GM19463 (cell line): ENCODE results near the gene TC2N.
A peak's percentile ranks its signal among the peaks of the same experiment; 100 is the strongest.
"Not testable (repeated sequence)": the region's sequence is repeated elsewhere in the genome, so short reads cannot be mapped to it uniquely, and the experiment has no call there.

Experiments used
- ATAC-seq: cut with Tn5 transposase; IDR thresholded peaks from one replicate; pipeline ENCODE4 v1.9.1; 2021; ENCODE audit warnings: mild to moderate bottlenecking, moderate library complexity; ENCODE audit not compliant: unreplicated experiment

The TC2N gene

DNA sequence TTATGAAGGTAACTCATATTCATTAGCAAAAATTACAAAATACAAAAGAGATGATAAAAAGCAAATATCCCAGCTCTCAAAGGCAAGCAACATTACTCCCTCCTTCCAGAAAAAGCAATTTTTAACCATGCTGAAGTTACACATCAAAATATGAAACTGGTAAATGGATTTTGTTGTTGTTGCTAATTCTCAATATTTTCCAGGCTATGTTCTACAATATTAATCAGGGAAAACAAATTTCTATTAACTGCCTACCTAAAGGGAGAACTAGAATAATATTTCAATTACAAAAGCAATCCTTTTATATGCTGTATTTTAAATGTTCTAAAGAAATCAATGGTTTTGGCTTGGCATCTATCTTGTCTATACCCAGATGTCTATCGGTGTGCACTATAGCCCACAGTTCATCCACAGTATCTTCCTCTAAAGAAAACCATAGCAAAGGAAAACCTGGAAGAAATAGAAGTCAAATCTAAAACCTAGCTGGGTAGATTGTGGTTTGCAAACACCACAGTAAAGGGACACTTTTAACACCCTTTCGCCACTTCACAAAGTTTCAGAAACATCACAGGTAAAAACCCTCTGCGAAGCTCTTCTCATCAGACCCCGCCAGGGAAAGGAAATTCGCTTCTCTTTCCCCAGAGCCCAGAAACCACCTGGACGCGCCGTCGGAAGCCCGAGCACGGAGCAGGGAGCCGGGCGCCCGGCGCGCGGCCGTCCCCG, 32.0 kb downstream of the TC2N start:
- peak; percentile 14 for ATAC-seq

DNA sequence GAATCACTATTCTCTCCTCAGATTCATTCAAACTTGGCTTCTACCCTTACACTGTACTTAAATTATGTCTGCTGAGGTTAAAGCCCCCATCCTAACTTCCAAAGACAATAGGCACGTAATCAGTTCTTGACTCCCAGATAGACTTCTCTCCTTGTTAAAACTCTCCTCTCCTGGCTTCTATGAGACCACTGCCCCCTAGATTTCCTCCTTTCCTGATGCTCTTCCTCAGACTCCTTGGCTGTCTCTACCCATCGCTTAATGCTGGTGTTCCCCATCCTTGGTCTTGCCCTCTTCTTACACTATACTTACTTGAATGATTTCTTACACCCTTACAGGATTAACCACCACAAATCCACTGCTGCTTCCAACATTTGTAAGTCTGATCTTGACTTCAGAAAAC, 32.8 kb downstream of the TC2N start:
- no peak for ATAC-seq

DNA sequence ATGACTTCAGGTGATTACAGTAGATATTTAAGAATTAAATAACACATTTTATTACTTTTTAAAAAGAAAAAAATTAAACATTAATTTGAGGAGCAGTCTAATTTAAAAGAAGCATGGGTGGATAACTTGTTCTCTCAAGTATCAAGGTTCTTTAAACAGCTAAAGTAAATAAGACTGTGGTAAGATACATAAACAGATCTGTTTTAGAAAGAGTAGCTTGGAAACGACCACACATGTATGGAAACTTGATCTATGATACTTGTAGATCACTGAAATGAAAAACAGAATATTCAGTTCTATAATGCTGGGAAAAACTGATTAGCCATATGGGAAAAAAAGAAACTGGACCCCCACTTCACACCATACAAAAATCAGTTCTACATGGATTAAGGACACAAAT, 36.0 kb downstream of the TC2N start:
- no peak for ATAC-seq

DNA sequence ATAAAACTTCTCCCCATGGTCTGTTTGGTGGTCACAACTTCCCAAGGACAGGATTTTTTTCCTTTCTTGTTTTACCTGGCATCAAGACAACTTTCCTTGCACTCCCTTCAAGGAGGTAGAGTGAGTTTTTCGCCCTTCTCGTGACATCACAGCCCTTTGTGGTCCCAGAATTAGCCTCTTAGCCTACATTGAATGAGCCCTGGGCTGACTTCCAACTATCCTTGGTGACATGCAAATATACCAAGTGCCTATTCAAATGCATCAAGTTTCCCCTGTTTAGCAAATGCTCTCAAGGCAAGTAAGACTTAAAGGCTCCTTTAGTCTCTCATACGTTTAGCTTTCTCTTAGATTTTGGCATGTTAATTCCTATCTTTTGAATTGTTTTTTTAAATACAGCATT, 36.6 kb downstream of the TC2N start:
- ATAC-seq: peak; percentile 88

DNA sequence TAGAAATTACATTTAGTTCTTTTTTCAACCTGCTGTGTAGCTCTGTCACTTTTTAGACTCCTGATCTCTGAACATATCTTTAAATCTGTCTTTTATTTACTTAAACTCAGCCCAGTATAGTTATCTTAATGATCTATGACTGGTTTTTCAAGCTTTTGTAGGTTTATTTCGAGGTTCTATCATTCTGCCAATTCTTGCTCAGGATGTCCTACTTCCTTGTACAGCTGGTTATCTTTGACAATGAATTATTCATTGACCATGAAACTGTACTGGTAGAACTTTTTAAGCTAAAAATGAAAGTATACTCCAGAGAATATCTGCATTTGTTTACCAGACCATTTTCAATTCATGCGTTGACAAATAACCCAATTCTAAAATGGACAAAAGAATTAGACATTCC, 37.8 kb downstream of the TC2N start:
- ATAC-seq: no peak

DNA sequence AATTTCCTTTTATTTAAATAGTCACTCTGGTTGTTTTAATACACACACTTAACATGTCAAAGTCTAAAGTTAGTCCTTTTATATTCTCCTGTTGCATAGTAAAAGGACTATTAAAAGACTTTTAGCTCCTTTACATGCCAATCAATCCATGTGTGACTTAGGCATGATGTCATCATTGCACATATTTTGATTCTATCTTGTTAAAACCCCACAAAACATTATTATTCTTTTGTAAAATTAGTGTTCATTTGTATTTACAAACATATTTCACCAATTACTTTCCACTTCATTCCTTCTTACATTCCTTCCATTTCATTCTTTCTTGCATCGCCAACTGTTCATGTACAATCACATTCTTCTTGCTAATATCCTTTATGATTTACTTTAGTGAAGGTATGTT, 39.6 kb downstream of the TC2N start:
- no peak for ATAC-seq

DNA sequence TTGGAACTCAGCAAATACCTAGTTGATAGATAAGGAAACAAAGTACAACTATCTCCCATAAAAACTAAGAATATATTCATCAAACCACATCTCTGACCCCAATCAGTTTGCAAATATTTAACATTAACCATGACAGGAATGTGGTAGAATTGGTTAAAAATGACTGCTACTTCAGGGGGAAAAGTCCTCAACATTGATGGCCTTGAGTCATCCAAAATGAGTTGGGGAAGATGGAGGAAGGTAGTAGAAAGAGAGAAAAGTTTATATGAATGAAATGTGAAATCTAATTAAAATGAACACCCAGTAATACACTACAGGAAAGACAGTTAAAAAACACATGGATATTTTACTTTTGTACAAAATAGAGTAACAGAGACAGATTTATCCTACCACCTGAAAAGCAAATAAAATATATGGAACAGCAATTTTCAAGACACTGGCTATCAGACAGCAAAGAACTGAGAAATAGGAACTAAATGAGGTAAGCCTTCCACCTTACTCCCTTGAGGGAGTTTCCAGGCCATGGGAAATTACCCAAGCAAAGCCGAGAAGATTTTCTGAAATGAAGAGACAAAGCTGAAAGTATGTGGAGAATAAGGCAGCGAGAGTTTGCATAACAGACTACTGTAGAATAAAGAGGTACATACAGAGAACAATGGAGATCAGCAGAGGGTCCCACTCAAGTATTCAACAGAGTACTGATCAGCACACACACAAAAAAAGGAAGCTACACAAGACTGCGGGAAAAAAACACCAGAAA, 49.6 kb downstream of the TC2N start:
- ATAC-seq: peak; percentile 85

DNA sequence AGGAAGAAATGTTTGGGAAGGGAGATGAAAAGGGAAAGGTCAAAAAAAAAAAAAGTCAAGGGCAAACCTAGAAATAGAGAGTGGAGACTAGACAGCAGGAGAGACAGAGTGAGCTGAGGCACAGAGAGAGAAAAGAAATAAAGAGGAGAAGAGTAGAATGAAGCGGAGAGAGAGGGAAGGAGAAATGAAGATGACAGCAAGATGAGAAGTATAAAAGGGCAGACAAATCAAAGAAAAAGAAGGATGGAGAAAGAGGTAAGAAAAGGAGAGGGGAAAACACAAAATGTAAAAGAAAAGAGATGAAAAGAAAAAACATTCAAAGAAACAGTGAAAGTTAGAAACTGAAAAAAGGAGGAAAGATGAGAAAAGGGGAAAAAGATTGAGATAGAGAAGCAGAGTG, 53.0 kb downstream of the TC2N start:
- ATAC-seq: no peak

DNA sequence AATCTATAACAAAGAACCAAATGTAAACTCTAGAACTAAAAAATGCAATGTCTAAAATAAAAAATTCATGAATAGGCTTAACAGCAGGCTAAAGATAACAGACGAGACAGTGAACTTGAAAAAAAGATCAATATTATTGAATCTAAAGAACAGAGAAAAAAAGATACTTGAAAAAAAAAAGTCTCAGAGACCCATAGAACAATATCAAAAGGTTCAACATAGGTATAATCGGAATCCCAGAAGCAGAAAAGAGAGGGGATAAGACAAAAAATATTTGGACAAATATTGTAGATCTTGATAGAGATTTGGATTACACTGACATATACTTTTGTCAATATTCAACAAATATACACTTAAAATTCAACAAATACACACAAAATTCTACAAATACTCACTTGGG, 56.6 kb downstream of the TC2N start:
- no peak for ATAC-seq

DNA sequence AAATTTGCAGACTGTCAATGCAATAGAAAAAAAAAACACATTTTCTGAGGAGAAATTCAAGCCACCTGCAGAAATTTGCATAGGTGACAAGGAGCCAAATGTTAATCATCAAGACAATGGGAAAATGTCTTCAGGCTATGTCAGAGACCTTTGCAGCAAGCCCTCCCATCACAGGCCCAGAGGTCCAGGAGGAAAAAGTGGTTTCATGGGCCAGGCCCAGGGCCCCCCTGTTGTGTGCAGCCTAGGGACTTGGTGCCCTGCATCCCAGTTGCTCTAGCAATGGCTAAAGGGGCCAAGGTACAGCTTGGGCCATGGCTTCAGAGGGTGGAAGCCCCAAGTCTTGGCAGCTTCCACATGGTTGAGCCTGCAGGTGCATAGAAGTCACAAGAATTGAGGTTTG, 60.6 kb downstream of the TC2N start:
- no peak for ATAC-seq

DNA sequence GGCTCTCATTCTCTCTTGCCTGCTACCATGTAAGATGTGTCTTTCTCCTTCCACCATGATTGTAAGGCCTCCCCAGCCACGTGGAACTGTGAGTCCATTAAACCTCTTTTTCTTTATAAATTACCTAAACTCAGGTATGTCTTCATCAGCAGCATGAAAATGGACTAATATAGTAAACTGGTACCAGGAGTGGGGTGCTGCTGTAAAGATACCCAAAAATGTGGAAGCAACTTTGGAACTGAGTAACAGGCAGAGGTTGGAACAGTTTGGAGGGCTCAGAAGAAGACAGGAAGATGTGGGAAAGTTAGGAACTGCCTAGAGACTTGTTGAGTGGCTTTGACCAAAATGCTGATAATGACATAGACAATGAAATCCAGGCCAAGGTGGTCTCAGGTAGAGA, 61.2 kb downstream of the TC2N start:
- not testable (repeated sequence) for ATAC-seq

DNA sequence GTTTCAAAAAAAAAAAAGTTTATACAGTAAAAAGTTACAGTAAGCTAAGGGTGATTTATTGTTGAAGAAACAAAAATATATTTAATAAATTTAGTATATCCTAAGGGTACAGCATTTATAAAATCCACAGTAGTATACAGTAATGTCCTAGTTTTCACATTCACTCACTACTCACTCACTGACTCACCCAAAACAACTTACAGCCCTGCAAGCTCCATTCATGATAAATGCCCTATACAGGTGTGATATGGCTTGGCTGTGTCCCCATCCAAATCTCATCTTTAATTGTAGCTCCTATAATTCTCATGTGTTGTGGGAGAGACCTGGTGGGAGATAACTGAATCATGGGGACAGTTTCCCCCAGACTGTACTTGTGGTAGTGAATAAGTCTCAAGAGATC, 61.7 kb downstream of the TC2N start:
- no peak for ATAC-seq

DNA sequence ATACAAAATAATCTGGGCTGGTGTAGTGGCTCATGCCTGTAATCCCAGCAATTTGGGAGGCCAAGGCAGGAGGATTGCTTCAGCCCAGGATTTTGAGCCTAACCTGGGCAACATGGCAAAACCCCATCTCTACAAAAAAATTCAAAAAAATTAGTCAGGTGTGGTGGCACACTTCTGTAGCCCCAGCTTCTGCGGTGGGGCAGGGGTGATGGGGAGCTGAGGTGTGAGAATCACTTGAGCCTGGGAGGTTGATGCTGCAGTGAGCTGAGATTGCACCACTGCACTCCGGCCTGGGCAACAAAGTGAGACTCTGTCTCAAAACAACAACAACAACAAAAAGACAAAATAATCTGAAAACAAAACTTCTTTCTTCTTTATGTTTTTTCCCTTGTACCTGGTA, 66.0 kb downstream of the TC2N start:
- no peak for ATAC-seq

DNA sequence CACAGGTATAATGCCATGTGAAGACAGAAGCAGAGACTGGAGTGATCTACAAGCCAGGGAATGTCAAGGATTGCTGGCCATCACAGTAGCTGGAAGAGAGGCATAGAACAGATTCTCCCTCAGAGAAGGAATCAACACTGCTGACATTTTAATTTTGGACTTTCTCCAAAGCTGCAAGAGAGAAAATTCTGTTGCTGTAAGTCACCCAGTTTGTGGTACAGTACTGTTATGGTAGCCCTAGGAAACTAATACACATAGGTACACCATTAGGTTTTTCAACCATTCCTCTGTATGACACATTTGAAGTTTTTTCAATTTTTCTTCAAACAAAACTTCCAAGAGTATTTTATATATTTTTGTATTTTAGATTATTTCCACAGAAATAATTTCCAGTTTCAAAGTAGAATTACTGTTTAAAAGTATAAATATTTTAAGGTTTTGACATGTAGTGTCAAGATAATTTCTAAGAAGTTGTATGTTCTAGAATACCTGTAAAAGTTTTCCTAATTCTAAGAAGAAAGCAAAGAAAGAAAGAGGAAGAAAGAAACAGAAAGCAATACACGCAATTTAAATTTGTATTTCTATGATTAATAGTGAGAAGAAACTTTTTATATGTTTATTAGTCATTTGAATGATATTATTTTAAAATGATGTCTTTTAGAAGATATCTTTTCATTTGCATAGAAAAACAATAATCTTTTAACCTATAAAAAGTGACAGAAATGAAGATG, 70.6 kb downstream of the TC2N start:
- ATAC-seq: no peak

DNA sequence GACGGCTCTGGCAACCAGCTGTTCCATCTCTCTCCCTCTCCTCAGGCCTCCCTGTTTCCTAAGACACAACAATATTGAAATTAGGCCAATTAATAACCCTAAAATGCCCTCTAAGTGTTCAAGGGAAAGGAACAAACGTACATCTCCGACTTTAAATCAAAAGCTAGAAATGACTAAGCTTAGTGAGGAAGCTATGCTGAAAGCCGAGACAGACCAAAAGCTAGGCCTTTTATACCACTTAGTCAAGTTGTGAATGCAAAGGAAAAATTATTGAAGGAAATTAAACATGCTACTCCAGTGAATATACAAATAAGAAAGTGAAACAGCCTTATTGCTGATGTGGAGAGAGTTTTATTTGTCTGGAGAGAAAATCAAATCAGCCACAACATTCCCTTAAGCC, 73.6 kb downstream of the TC2N start:
- ATAC-seq: no peak

DNA sequence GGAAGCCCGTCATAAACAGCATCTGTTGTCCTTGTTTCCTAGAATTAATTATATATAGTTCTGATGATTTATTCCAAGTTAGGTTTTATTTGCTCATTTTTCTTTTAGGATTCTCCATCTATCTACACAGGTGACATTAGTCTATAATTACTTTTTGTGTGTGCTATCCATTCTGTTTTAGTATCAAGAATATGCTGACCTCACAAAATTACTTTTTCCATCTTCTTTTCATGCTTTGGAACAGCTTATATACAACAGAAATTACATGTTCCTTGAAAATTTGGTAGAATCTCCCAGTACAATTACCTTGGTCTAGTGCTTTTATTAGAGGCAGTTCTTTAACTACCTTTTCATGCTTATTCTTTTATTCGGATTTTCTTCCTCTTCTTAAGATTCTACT, 81.1 kb downstream of the TC2N start:
- ATAC-seq: no peak

DNA sequence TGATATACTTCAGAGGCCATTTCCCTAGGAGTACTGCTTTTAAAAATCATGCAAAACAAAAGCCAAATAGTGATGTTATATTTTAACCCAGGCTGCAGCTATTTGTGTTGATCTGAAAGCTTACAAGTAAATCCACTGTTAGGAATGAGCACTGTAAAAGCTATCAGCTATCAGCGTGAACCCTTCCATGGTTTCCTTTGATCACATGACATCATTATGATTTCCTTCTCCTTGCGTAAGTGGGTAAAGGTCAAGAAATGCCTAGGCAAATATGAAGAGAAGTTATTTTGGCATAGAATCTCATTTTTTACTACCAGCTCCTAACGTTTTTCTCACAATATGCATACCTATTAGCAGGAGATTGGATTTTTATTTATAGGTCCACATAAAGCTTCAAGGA, 86.9 kb downstream of the TC2N start:
- no peak for ATAC-seq

DNA sequence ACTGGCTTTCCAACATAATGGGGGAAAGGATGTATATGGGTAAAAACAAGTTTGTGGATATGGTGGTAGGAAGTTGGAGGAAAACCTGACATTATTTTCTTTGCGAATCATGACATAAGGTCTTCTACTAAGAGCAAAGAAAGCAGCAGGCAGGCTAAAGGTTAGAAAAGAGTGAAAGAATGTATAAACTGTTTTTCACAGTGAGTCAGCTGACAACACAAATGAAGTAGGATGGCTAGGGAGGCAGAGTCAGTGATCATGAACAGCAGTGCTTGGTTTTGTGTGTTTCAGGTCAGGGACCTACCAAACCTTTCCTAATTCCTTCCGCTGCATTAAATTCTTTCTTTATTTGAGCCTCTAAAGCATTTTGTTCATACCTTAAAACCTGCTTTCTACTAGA, 89.1 kb downstream of the TC2N start:
- no peak for ATAC-seq

DNA sequence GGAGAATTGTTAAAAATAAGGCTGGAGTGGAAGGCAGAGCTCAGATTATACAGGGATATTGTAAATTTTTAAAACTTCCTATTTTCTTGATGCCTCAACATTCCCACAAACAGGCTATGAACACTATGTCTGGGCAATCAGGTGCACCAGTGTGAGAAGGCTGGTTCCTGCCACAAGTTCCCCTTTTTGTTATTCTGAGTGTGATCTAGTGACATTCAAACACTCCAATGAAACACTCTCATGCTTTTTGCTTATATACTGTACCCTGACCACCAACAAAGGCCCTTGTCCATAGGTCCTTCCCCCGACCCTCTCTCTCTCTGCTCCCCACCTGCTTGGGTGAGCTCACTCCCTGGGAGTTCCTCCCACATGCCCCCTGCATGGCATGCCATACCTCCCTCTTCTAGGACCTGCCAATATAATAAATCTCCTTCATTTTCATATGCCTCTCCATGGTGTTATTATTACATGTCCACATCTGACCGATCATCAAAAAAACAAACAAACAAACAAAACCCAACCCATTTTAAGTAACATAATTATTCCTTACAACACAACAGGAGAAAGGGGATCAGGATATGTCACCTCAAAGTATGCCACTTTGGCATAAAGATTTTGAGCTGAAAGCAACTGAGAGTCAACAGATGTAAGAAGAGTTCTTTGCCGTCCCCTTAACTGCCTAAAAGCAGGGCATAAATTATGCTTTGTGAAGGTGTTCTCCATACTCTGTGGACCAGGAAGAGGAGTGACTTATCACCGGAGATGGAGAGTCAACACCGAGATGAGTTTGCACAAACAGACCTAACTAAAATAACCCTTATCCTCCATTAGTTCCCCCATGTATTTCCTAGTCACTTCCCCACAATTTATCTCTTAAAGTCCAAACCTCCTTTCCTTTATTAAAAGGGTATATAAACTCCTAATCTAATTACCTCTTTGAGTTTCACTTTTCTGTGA, 92.9 kb downstream of the TC2N start:
- no peak for ATAC-seq

DNA sequence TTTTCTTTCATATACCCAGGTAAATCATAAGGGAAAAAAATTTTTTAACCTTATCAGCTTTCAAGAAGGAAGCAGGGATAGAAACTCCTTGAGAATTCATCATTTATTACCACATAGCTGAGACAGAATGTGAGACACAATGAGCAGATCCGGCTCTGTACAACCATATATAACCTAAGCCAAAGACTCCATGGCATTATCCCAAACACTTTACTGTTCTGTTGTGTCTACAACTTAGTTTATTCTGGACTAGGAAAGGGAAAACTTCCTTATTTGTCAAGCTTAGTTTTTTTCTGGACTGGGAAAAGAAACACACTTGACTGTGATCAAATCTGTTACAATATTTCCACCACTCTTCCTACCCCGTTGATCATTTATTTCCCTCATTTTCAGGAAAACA, 97.2 kb downstream of the TC2N start:
- ATAC-seq: no peak
